ENCODE results near the gene BRSK1. TPM values are rescaled to one million over a fixed set of nuclear protein-coding genes. Genes with fewer than 3 reads are reported as not detected.
A peak's percentile ranks its signal among the peaks of the same experiment; 100 is the strongest.
"Not testable (repeated sequence)": the region's sequence is repeated elsewhere in the genome, so short reads cannot be mapped to it uniquely, and the experiment has no call there.

BRSK1 gene
- polyA plus RNA-seq, 10 donors = 5.0 to 10.9 (median 8.0) TPM

DNA sequence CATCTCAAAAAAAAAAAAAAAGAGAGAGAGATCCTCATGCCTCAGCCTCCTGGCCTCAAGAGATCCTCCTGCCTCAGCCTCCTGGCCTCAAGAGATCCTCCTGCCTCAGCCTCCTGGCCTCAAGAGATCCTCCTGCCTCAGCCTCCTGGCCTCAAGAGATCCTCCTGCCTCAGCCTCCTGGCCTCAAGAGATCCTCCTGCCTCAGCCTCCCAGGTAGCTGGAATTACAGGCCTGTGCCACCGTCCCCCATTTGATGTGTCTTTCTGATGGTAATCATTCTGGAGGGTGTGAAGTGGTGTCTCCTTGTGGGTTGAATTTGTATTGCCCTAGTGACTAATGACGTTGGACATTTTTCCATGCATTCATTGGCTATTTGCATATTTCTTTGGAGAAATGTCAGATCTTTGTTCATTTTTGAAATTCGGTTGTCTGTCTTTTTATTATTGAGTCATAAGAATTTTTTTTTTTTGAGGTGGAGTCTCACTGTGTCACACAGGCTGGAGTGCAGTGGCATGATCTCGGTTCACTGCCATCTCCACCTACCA, 45.0 kb downstream of the BRSK1 start:
- not testable (repeated sequence) for DNase-seq

DNA sequence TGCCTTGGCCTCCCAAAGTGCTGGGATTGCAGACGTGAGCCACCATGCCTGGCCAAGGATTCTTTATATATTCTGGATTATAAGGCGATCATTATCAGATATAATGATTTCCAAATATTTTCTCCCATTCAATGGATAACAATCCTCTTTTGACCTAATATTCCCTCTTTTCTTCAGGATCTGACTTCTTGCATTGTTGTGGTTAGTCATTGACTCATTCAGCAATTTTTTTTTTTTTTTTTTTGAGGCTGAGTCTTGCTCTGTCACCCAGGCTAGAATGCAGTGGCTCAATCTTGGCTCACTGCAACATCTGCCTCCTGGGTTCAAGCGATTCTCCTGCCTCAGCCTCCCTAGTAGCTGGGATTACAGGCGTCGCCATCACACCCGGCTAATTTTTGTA, 46.0 kb downstream of the BRSK1 start:
- DNase-seq = not testable (repeated sequence)

DNA sequence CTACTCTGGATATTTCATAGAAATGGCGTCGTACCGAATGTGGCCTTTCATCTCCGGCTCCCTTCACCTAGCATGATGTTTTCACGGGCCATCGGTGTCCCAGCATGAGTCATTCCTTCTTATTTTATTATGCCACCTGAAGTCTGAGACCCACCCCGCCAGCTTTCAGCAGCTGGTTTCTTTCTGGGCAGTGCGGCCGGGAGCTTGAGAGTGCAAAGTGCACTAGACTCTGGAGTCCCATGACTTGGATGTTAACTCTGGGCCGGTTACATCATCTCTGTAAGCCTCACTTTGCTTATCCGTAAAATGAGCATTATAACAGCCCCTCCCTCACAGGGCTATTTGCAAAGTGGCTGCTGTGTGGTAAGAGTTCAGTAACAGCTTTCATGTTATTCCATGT, 50.1 kb downstream of the BRSK1 start:
- no peak for DNase-seq

DNA sequence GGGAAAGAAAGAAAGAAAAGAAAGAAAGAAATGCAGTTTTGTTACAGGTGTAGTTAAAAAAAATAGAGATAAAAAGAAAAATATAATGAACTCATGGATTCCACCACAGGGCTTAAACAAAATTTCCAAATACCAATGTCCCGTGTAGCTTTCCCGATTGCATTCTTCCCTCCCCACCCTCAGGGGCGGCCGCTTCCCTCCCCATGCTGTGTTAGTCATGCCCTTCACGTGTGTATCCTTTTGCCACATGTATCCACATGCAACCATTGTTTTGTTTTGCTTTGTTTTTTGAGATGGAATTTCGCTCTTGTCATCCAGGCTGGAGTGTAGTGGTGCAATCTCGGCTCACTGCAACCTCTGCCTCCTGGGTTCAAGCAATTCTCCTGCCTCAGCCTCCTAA, 52.3 kb downstream of the BRSK1 start:
- no peak for DNase-seq

DNA sequence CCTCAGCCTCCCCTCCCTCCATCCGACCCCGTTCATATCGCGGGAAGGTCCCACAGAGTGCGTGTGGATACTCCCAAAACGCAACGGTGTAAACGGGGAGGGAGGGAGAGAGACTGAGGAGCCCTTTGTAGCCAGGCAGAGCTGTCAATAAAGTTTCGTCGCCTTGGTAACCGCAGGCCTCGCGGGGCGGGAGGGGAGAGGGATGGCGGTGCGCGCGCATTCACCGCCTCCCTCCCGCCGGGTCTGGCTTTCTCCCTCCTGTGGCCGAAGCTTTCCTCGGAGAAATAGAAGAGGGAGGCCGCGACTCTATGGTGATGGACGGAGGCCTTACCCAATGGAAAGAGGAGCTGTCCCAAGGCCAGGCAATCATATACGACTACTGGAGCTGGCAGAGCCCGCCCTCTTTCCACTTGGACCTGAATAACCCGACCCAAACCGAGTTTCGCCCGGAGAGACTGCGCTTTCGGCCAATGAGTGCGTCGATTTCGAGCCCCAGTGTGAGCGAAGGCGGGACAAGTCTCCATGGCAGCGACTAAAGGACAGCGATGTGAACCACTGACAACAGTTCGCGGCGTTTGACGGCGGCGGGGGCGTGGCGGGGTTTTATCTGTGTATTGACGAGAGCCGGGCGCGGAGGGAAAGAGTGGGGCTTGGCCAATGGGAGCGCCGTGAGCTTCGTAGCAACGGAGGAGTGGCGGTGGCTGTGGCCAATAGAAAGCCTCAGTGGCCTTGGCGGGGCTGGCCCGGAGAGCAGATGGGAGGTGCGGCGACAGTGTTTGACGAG, 55.5 kb downstream of the BRSK1 start, which contains the start of gene KMT5C:
KMT5C (plus strand) TSS at position 772 of the 784 bp plus-strand sequence. CDS start 2,061 bp downstream, outside the sequence.
- DNase-seq = peak; percentile 100

DNA sequence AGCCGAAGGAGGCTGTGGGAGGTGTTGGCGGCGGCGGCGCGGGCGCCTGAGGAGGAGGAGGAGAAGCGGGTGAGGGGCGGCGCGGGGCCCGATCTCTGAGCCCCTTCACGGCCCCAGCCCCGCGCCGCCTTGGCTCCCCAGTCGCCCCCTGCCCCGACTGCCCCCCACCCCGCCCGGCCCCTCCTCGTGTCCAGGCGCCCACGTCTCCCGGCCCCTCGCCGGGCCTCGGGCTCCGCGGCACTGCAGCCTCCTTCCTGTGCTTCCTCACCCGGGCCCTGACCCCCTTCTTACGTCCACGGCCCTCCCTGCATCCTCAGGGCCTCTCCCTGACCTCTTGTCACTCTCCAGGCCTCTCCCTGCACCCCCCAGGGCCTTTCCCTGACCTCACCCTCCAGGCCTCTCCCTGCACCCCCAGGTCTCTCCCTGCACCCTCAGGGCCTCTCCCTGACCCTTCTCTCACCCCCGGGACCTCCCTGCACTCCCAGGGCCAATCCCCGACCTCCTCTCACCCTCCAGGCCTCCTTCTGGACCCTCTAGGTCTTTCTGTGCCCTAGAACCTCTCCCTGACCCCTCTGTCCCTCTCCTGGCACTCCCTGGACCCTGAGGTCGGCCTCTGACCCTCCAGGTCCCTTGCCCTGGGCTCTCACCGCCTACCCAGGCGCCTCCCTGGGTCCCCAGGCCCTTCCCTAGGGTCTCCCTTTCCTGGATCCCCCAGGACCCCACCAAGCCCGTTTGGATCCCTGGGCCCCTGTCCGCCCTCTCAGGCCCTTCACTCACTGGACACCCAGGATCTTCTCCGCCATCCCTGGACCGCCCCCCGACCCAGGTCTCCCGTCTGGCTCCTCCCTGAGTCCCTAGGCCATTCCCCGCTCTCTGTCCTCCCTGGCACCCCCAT, 56.3 kb downstream of the BRSK1 start:
- peak in 1 of 3 donors; percentile 56 for DNase-seq

DNA sequence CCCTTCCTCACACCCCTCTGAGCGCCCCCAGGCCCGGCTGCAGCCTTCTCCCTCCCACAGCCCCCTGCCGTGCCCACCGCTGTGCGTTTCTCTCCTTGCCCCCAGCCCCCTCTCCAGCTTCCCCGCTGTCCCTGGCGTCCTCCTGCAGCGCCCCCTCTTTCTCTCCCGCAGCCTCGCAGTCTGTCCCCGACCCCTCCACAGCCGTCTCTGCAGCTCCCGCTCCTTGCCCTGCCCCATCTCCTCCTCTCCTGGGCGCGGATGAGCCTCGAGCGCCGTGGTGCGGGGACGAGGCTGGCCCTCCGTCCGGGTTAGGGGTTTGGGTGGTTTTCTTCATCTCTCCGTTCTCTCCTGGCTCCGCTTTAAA, 57.0 kb downstream of the BRSK1 start:
- DNase-seq = peak in 1 of 3 donors; percentile 33

DNA sequence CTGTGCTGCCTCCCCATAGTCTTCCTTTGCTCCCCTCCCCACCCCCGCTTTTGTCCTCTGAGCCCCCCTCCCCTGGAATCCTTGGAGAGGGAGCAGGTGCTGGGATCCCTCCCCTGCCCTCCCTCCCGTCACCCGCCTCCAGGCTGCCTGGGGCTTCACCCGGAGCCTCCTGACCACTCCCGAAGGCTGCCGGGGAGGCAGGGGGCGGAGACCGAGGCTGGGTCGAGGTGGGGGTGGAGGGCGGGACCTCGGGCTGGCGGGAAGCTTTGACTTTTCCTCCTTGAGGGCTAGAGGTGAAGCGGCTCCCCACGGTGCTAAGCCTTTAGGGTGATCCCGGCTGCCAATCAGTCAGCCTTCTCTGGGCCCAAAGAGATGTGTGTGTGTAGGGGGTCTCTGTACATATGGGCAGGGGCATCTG, 57.4 kb downstream of the BRSK1 start:
- DNase-seq = peak; percentile 76 to 83 (median 83)

DNA sequence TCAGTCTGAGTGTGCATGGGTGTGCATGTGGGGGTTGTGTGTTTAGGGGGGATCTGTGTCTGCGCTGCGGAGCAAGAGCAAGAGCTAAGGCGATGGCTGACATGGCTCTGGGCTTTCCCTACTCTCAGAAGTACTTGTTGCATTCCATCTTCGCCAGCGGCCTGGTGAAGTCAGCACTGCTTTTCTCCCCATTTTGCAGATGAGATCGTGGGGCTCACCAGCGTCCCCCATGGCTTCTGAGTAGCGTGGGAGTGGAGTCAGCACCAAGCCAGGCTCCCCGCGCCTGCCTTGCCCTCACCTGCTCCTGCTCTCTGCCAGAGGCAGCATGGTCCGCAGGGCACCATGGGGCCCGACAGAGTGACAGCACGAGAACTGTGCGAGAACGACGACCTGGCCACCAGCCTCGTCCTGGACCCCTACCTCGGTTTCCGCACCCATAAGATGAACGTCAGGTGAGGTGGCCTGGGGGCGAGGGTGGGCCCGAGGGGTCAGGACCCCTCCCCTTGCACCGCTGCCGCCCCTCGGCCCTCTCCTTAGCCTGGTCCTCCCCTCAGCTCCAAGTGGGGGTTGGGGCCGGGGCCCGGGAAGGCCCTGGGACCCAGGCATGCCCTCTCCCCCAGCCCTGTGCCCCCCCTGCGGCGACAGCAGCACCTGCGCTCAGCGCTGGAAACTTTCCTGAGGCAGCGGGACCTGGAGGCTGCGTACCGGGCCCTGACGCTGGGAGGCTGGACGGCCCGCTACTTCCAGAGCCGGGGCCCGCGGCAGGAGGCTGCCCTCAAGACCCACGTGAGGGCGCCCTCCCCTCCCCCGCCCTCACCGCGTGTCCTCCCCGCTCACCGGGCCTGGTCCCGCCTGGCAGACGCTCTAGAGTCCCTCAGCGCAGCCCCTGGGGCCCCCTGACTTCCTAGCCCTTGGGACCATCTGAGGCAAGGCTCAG, 58.1 kb downstream of the BRSK1 start:
- no peak for DNase-seq

DNA sequence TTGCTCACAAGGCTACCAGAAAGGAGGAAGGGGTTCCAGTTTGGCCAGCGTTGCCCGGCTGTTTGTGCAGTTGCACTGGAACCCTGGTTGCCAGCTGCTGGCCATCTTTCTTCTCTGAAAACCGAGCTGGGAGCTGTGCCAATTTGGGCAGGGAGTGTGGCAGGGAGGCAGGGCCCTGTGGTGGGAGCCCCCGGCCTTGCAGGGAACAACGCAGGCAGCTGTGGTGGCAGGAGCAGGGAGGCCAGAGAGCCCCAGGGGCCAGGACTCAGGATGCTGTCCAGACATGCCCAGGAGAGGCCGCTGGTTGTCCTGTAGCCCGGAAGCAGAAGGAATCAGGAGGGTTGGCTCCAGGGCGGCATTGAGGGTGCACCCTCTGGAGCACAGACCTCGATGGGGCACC, 60.6 kb downstream of the BRSK1 start:
- peak; percentile 48 to 71 (median 57) for DNase-seq

DNA sequence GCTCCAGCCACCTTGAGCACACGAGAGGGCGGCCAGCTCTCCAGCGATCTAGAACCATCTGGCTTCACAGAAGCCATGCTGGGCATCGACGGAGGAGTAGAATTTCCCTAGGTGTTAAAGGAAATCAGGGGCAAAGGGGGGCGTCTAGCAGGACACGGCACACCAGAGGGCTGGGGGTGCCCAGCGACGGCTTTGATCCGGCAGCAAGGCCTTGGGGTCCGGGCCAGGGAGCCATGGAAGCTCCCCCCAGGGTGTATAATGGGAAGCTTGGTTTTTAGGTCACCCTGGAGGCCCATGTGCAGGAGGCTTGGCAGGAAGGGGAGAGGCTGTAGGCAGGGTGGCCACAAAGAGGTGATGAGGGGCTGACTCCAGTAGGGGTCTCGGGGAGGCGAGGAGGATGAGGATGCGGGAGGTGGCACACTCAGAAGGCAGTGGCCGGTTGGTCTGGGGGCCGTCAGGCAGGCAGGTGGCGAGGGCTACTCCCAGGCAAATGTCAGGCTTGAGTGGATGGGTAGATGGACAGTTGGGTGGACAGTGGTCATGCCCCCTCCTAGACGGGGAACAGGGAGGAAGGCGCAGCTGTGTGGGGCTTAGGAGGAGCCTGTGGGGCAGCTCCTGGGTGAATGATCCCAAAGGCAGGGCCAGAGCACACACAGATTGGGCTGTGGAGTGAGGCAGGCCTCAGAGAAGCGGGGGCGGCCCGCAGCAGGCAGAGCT, 61.5 kb downstream of the BRSK1 start:
- no peak for DNase-seq

DNA sequence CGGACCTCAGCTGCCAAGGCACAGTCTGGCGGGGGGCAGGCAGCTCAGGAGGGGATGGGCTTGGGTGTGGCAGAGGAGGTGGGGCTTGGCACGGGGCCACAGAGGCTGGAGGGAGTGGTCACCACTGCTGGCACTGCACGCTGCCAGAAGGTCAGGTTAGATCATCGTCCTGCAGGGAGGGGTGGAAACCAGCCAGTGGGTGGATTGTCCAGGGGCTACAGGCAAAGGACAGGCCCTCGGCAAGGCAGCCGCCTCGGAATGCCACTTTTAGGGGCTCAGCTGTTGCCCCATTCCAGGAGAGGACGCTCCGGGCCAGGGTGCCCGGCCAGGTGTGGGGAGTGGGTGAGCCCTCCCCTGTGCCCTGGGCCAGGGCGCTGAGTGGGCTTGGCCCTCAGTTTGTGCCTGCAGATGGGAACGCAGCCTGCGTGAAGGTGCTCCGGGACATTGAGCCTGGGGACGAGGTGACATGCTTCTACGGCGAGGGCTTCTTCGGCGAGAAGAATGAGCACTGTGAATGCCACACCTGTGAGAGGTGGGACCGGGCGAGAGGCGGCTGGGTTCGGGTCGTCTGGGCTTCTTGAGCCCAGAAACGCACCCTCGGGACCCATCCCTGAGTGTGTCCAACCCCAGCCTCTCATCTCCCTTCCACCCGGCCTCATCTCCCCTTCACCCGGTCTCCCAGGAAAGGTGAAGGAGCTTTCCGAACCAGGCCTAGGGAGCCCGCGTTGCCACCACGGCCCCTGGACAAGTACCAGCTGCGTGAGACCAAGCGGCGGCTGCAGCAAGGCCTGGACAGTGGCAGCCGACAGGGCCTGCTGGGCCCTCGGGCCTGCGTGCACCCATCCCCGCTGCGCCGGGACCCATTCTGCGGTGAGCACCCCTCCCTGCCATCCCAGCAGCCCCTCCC, 62.3 kb downstream of the BRSK1 start:
- DNase-seq = peak; percentile 52 to 75 (median 63)

DNA sequence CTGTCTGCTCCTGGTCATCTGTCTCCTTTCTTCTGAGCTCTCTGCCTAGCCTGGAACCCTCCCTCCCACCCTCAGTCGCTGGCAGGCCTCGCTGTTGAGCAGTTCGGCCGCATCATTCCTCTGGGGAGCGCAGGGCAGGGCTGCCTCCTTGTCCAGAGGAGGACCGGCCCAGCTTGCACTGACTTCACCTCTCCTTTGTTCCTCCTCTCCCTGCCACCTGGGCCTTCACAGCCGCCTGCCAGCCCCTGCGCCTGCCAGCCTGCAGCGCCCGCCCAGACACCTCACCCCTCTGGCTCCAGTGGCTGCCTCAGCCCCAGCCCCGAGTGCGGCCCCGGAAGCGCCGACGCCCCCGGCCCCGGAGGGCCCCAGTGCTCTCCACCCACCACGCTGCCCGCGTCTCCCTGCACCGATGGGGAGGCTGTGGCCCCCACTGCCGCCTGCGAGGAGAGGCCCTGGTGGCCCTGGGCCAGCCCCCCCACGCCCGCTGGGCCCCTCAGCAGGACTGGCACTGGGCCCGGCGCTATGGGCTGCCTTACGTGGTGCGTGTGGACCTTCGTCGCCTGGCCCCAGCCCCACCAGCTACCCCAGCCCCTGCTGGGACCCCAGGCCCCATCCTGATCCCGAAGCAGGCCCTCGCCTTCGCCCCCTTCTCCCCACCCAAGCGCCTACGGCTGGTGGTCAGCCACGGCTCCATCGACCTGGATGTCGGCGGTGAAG, 63.1 kb downstream of the BRSK1 start:
- DNase-seq = peak in 1 of 3 donors; percentile 36

DNA sequence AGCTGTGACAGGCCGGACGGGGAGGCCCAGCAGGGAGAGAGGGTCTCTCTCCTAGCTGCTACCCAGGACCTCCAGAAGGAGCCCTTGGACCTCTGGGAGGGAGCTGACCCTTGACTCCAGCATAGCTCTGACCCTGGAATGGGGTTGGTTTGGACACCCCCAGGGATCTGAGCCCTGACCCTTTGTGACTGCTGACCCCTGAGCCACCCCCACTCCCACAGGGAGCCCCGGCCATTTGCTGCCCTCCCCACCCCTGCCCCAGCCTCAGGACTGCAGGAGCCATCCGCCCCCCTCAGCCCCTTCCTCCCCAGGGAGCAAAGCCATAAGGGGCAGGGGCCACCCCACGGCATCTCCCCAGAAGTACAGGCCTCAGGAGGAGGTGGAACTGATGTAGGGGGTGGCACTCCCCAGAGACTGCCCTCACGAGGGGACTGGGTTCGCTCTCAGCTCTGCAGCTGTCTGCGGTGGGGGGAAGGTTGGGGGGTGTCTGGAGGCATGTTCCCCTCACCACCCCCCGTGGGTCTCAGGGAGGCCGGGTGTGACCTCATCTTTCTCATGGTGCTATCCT, 63.7 kb downstream of the BRSK1 start:
- no peak for DNase-seq

DNA sequence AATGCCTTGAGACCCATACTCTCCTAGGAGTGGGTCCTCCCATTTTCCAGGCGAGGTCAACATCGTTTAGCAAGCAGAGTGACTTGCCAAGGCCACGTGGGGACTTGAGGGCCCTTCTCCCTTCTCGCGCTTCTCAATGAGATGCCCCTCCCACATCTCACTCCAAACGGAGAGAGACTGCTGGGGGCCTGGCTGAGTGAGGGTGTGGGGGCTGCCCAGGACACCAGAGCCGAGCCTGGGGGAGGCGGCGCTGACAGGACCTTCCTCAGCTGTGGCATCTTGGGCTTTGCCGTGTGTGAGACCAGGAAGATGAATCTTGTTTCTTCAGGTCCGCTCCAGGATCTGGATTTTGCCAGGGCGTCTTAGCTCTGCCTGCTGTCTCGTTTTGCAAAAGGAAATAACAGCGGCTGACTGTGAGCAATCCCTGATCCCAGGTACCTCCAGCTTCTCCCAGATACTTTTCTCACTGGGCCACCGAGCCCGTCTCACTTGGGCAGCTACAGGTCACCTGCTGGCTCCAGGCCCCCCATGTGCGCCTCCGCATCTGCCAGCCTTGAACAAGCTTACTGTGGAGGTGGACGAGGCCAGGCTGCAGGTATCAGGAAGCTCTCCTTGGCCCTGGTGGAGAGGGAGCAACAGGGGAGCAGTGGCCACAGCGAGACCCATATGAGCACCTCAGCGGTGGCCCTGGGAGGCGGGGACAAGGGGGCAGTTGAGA, 64.7 kb downstream of the BRSK1 start:
- peak in 1 of 3 donors; percentile 49 for DNase-seq

DNA sequence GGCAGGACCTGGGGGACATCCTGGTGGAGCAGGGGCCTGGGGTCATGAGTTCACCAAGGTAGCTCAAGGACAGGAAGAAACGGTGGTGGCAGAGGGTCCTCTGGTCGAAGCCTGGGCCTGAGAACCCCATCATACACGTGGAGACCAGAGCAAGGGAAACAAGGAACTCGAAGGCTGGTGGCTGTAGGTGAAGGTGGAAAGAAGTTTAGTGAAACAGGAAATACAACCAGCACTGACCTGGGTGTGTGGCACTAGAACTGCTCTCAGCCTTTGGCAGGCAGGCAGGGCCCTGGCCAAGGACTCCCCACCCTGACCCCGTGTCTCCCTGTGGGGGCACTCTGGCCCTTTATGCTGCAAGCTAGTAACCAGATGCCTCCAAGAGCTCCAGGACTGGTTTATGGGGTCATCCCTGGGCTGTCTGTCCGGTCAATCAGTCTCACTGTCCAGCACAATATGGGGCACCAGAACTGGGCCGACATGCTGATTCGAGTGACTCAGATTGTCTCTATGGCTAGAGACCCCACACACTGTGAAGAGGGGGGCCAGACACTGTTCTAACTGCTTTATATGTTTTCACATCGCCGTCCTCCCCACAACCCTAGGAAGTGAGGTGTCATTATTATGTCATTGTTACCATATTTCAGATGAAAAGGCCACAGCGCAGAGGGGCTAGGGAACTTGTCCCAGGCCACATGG, 67.0 kb downstream of the BRSK1 start:
- no peak for DNase-seq

DNA sequence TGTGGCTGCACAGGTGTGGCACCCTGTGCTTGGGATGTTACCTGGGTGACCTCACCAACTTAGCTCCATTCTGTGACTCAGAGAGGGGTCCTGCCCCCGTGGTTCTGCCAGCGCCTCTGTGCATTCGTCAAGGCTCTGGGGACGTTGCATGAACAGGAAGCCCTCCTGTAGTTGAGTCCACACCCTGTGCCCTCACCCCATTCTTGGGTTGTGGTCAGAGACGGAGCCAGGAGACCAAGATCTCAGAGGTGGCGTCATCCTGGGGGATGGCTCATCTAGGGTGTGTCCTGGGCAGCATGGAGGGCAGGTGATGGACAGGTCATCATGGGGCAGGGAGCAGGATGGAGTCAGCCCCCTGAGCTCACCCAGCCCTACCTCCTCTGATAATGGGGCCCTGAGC, 68.2 kb downstream of the BRSK1 start:
- no peak for DNase-seq
